DND-41 (cell line): Measurements from ENCODE around the gene ZDHHC14.

Experiments
- CTCF ChIP-seq: IDR thresholded peaks from 2 replicates; pipeline ENCODE4 v1.5.1; 2012; ENCODE audit warnings: borderline replicate concordance, low read length, moderate library complexity, mild to moderate bottlenecking; ENCODE audit not compliant: poor library complexity, severe bottlenecking; ENCODE audit errors: extremely low read depth
- EZH2 ChIP-seq: IDR thresholded peaks from 3 replicates; pipeline ENCODE4 v1.6.1; 2012; ENCODE audit warnings: borderline replicate concordance, low read depth, mild to moderate bottlenecking, moderate library complexity, low read length, inconsistent platforms; ENCODE audit not compliant: severe bottlenecking

GRCh38 chr6:157712585-157713295, 331.8 kb downstream of the ZDHHC14 start:
- TF ChIP-seq CTCF (no peak), EZH2 (no peak)
